GM20000 (cell line): ENCODE data around the gene FOXO1.

ENCODE experiments used
- DNase-seq: peaks from one replicate; pipeline ENCODE4 v3.0.0; 2012; ENCODE audit warnings: low spot score
- TF ChIP-seq, protein P1 (sequence below): IDR thresholded peaks from 2 replicates; pipeline ENCODE4 v1.5.1; 2012; ENCODE audit warnings: mild to moderate bottlenecking, control low read depth; ENCODE audit errors: extremely low read depth, missing control alignments

Gene FOXO1

DNA sequence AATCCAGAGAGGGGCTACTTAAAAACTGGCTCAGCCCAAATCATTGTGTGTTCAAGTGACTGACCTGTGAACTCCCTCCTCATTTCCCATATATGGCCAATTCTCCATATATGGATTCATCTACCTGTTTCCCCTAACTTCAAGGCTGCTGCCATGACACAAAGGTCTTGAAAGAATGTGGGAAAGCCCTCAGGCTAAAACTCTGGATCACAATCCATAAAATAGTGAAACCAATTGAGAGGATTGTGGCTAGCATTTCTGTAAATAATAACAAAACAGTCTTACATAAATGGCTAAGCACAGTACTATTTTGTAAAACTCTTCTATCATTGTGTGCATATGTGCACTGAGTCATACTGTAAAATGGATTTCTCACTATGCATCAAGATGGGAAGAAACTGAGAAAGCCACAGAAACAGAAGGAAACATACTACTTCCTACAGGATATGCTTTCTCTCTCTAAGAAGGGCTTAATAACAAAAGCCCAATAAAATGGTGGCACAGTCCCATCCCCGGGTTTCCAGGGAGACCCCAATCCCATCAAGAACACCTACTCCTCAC lies 80.5 kb downstream of the FOXO1 start:
- no peak for DNase-seq
- TF ChIP-seq, protein P1, sequence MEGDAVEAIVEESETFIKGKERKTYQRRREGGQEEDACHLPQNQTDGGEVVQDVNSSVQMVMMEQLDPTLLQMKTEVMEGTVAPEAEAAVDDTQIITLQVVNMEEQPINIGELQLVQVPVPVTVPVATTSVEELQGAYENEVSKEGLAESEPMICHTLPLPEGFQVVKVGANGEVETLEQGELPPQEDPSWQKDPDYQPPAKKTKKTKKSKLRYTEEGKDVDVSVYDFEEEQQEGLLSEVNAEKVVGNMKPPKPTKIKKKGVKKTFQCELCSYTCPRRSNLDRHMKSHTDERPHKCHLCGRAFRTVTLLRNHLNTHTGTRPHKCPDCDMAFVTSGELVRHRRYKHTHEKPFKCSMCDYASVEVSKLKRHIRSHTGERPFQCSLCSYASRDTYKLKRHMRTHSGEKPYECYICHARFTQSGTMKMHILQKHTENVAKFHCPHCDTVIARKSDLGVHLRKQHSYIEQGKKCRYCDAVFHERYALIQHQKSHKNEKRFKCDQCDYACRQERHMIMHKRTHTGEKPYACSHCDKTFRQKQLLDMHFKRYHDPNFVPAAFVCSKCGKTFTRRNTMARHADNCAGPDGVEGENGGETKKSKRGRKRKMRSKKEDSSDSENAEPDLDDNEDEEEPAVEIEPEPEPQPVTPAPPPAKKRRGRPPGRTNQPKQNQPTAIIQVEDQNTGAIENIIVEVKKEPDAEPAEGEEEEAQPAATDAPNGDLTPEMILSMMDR, result no peak

DNA sequence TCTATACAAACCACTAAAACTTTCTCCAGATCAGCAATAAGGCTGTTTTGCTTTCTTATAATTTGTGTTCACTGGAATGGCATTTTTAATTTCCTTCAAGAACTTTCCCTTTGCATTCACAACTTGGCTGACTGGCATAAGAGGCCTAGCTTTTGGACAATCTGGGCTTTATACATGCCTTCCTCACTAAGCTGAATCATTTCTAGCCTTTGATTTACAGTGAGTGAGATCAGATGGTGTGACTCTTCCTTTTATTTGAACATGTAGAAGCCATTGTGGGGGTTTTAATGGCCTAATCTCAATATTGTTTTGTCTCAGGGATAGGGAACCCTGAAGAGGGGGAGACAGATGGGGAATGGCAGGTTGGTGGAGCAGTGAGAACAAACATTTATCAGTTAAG lies 82.7 kb downstream of the FOXO1 start:
- no peak for DNase-seq
- TF ChIP-seq, protein P1, result no peak

DNA sequence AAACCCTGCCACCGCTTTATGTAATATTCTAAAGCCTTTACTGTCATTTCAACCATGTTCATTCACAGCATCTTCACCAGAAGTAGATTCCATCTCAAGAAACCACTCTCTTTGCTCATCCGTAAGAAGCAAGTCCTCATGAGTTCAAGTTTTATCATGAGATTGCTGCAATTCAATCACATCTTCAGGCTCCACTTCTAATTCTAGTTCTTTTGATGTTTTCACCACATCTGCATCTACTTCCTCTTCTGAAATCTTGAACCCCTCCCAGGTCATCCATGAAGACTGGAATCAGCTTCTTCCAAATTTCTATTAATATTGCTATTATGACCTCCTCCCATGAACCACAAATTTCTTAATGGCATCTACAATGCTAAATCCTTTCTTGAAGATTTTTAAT lies 83.9 kb downstream of the FOXO1 start:
- DNase-seq, result no peak
- TF ChIP-seq, protein P1, result no peak

DNA sequence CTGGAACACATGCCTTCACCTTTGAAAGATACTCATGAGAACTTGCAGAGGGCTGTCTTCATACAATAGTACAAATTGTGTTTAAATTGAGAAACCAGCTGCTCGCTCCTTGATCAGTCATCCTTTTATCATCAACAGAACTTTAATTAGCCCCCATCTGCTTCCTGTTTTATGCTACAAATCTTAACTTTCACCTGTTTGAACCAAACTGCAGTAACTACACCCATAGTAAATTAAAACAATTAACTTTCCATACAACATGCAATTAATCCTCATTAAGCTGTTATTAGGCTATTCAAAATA lies 85.2 kb downstream of the FOXO1 start:
- DNase-seq, result no peak
- TF ChIP-seq, protein P1, result no peak

DNA sequence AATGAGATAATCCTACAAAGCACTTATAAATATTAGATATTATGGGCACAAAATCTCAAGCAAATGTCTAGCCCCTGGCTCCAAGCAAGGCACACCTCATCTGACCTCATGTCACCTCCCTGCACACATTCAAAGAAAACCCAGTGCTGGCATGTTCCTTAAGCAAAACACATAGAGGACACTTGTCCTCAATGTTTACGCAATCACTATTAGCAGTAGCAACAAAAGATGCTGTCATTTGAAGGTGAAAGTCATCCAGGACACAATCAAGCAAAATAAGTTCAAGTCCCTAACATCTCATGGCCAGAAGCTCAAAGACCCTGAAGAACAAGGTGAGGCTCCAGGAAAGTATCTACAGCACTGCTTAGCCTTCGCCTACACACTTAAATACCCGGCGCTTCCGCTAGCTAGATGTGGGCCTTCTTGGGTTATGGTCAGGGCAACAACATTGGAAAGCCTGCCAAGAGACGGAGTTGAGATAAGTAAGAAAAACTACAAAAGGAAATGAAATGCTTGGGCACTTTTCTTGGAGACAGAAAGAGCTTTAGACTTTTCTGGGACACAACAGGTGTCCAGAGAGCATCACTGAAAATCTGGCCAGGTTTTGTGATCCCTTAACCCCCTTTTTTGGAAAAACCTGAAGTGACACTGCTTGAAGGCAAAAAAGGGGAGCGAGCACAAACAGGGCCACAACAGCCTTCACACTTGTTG lies 85.7 kb downstream of the FOXO1 start:
- TF ChIP-seq, protein P1, result no peak
- DNase-seq, result no peak

DNA sequence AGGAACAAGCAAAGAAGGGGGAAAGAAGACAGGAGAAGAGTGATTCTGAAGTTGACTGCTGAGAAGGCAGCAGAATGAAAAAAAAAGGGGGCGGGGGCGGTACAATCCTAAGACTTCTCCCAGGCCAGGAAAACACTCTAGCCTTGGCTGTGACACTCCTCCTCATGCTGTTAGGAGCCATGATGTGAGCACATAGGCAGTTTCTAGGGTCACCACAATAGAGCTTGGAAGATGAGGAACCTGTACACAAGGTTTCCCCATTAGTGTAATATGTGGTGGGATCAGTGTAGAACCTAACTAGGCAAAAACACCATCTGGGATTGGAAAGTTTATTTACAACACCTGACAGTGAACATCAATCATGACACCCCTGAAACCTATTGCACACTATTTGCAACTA lies 86.9 kb downstream of the FOXO1 start:
- TF ChIP-seq, protein P1, result no peak
- DNase-seq, result no peak

DNA sequence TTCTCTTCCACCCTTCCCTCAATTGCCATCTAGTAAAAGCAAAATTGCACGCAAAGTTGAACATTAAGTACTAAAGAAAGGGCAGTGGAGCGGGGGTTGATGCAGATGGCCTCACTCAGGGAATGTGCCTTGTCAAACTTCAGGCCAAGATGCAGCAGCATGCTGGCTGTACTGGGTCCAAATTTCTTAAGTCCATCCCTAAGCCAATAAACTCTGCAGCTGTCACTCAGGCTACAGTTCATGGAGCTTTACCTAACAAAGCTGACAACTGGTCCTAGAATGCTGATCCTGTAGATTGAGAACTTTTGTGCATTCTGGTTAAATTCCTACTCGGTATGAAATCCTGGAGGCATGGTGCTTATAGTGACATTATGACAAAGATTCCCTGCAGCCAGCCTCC lies 88.4 kb downstream of the FOXO1 start:
- TF ChIP-seq, protein P1, result no peak
- no peak for DNase-seq
